ENCODE results near the gene ST8SIA6. TPM values are rescaled to one million over a fixed set of nuclear protein-coding genes. Genes with fewer than 3 reads are reported as not detected.

ST8SIA6 gene
- total RNA-seq, 2 experiments from 2014 or later: 0.19 to 0.34 TPM

- TF ChIP-seq CTCF (IDR thresholded peaks at IDR 0.05): no peak
- Histone ChIP-seq H3K4me1 (ENCODE audit: insufficient read depth, low read length) (no peaks in the 10 kb centered on the region), H3K27ac (ENCODE audit: low read depth in 1 of 2, low read length in 2 of 2) (no peak overlapping the region), H3K36me3 (ENCODE audit: insufficient read depth, low read length) (no peaks in the 10 kb centered on the region), H3K27me3 (ENCODE audit: control insufficient read depth in 1 of 2, insufficient read depth in 2 of 2, low read length in 2 of 2) (no peaks in the 10 kb centered on the region), H3K4me3 (ENCODE audit: low read length) (no peak overlapping the region), H3K9me3 (ENCODE audit: control insufficient read depth in 1 of 2, insufficient read depth in 1 of 2, low read length in 2 of 2) (peaks cover 12 to 15% of the 10 kb centered on the region in 2 experiments)
- H3K4me3 Mint-ChIP-seq: no peak overlapping the region
- ChIA-PET CTCF (no interaction called here), POLR2A (no interaction called here)
- DNase-seq: no peak
- H3K9me3 Mint-ChIP-seq: peaks cover 4% of the 10 kb centered on the region
- no peak for ATAC-seq (ENCODE audit: poor library complexity)
- H3K36me3 Mint-ChIP-seq (ENCODE audit: low read depth): no peaks in the 10 kb centered on the region
- peaks cover 4% of the 10 kb centered on the region for H3K27me3 Mint-ChIP-seq
- H3K4me1 Mint-ChIP-seq (ENCODE audit: low read depth): no peaks in the 10 kb centered on the region
- no peak overlapping the region for H3K27ac Mint-ChIP-seq
- intact Hi-C loops (cut with DNase I, micrococcal nuclease): no loop called here
Observed at GRCh38 chr10:17340144-17340829, 114.1 kb downstream of the ST8SIA6 start.

GRCh38 chr10:17335065-17335464 is 119.3 kb downstream of the ST8SIA6 start:
- ATAC-seq (ENCODE audit: poor library complexity) (no peak), DNase-seq (no peak)
- H3K9me3 Mint-ChIP-seq: peaks cover under 1% of the 10 kb centered on the region
- no peaks in the 10 kb centered on the region for H3K4me1 Mint-ChIP-seq (ENCODE audit: low read depth)
- no peaks in the 10 kb centered on the region for H3K36me3 Mint-ChIP-seq (ENCODE audit: low read depth)
- no peak overlapping the region for H3K27ac Mint-ChIP-seq
- Histone ChIP-seq H3K27me3 (ENCODE audit: control insufficient read depth in 1 of 2, insufficient read depth in 2 of 2, low read length in 2 of 2) (no peaks in the 10 kb centered on the region), H3K4me3 (ENCODE audit: low read length) (no peak overlapping the region), H3K9me3 (ENCODE audit: control insufficient read depth in 1 of 2, insufficient read depth in 1 of 2, low read length in 2 of 2) (peaks cover 1 to 2% of the 10 kb centered on the region in 2 experiments), H3K36me3 (ENCODE audit: insufficient read depth, low read length) (no peaks in the 10 kb centered on the region), H3K27ac (ENCODE audit: low read depth in 1 of 2, low read length in 2 of 2) (no peak overlapping the region), H3K4me1 (ENCODE audit: insufficient read depth, low read length) (no peaks in the 10 kb centered on the region)
- intact Hi-C loops (cut with DNase I, micrococcal nuclease): no loop called here
- CTCF ChIA-PET: no interaction called here
- H3K27me3 Mint-ChIP-seq: peaks cover 12% of the 10 kb centered on the region
- POLR2A ChIA-PET: no interaction called here
- TF ChIP-seq CTCF (IDR thresholded peaks at IDR 0.05): no peak
- no peak overlapping the region for H3K4me3 Mint-ChIP-seq

- no peak for TF ChIP-seq CTCF (IDR thresholded peaks at IDR 0.05)
- ChIA-PET CTCF (interaction anchor here (0.6 kb wide), 1 partner anchor 448 kb away, joined by 3 read pairs; no protein-coding TSS in a partner anchor), POLR2A (no interaction called here)
- Mint-ChIP-seq H3K4me1 (ENCODE audit: low read depth) (no peaks in the 10 kb centered on the region), H3K4me3 (no peak overlapping the region), H3K27me3 (peaks cover 7% of the 10 kb centered on the region), H3K36me3 (ENCODE audit: low read depth) (no peaks in the 10 kb centered on the region), H3K9me3 (no peaks in the 10 kb centered on the region), H3K27ac (no peak overlapping the region)
- DNase-seq (no peak), ATAC-seq (ENCODE audit: poor library complexity) (no peak)
- Histone ChIP-seq H3K4me1 (ENCODE audit: insufficient read depth, low read length) (no peaks in the 10 kb centered on the region), H3K4me3 (ENCODE audit: low read length) (no peak overlapping the region), H3K27me3 (ENCODE audit: control insufficient read depth in 1 of 2, insufficient read depth in 2 of 2, low read length in 2 of 2) (no peaks in the 10 kb centered on the region), H3K9me3 (ENCODE audit: control insufficient read depth in 1 of 2, insufficient read depth in 1 of 2, low read length in 2 of 2) (no peaks in the 10 kb centered on the region), H3K36me3 (ENCODE audit: insufficient read depth, low read length) (no peaks in the 10 kb centered on the region), H3K27ac (ENCODE audit: low read depth in 1 of 2, low read length in 2 of 2) (no peak overlapping the region)
- intact Hi-C loops (cut with DNase I, micrococcal nuclease): no loop called here
Observed at GRCh38 chr10:17330501-17330900, 123.9 kb downstream of the ST8SIA6 start.

Data from CD4-positive, alpha-beta T cell (primary cell).